T-cell (primary cell): Measurements from ENCODE around the gene KRTAP12-3. TPM values are rescaled to one million over a fixed set of nuclear protein-coding genes. Genes with fewer than 3 reads are reported as not detected.
"Not testable (repeated sequence)": the region's sequence is repeated elsewhere in the genome, so short reads cannot be mapped to it uniquely, and the experiment has no call there.

ENCODE experiments used
- ATAC-seq, 4 experiments: fragments of 200-7000 bp in 3 of 4; fragments of 150-1000 bp in 1 of 4; cut with Tn5 transposase; replicated peaks in 1 of 4; 1 replicate in 3 of 4; 2 replicates in 1 of 4; pipeline ENCODE4 v1.10.0; 2021; ENCODE audit warnings: moderate library complexity in 3 of 4, mild to moderate bottlenecking in 2 of 4, moderate number of reproducible peaks in 1 of 4
- CTCF ChIA-PET, 2 donors: fragments of 300-600 bp; sonication (Branson Sonifier 250); formaldehyde crosslinking; loops; one replicate each; lab custom pipeline; 2022; ENCODE audit warnings: antibody characterized with exemption in 2 of 2; lab: Charles Lee
- POLR2A ChIA-PET, 2 donors: fragments of 300-600 bp; sonication (Branson Sonifier 250); formaldehyde crosslinking; loops; one replicate each; lab custom pipeline; 2022; ENCODE audit warnings: antibody characterized with exemption in 2 of 2; lab: Charles Lee
- DNase-seq, 35 experiments: peaks; one replicate each; pipeline versions ENCODE4 v3.0.0 to v3.0.0-alpha.2; 2013 to 2023
- H3K27ac ChIP-seq: one replicate; pipeline ENCODE4 v1.5.1; 2013; ENCODE audit warnings: low read length
- H3K27me3 ChIP-seq, 2 experiments: replicated peaks in 1 of 2; 1 replicate in 1 of 2; 2 replicates in 1 of 2; pipeline versions ENCODE4 v1.6.1 to v1.7.0; 2013; ENCODE audit warnings: low read length in 1 of 2, mixed read lengths in 1 of 2; ENCODE audit not compliant: control insufficient read depth in 2 of 2, insufficient read depth in 2 of 2; ENCODE audit errors: extremely low read depth in 1 of 2
- H3K36me3 ChIP-seq, 2 donors: 1 replicate in 1 of 2; 2 replicates in 1 of 2; pipeline versions ENCODE4 v1.6.1 to v1.7.0; 2013; ENCODE audit warnings: low read length in 1 of 2; ENCODE audit not compliant: control insufficient read depth in 2 of 2, insufficient read depth in 1 of 2; ENCODE audit errors: extremely low read depth in 1 of 2
- H3K4me1 ChIP-seq, 2 experiments: 1 replicate in 1 of 2; 2 replicates in 1 of 2; pipeline versions ENCODE4 v1.6.1 to v1.7.0; 2013; ENCODE audit warnings: low read length in 2 of 2, mixed read lengths in 1 of 2; ENCODE audit not compliant: insufficient read depth in 2 of 2, control insufficient read depth in 1 of 2; ENCODE audit errors: extremely low read depth in 1 of 2
- H3K4me3 ChIP-seq, 2 donors: 1 replicate in 1 of 2; 2 replicates in 1 of 2; pipeline versions ENCODE4 v1.5.1 to v1.7.0; 2013; ENCODE audit warnings: mild to moderate bottlenecking in 2 of 2, low read length in 1 of 2, moderate library complexity in 1 of 2; ENCODE audit not compliant: control insufficient read depth in 1 of 2; ENCODE audit errors: extremely low read depth in 1 of 2
- H3K9me3 ChIP-seq: 2 replicates; pipeline ENCODE4 v1.7.0; 2013
- H3K27ac Mint-ChIP-seq, 2 donors: one replicate each; pipeline ENCODE4 v1.8.0; 2020 to 2021; ENCODE audit warnings: mild to moderate bottlenecking in 2 of 2, mixed read lengths in 2 of 2
- H3K27me3 Mint-ChIP-seq, 2 donors: one replicate each; pipeline ENCODE4 v1.8.0; 2021 to 2022; ENCODE audit warnings: mixed read lengths in 2 of 2
- H3K36me3 Mint-ChIP-seq: one replicate; pipeline ENCODE4 v1.8.0; 2021; ENCODE audit warnings: mixed read lengths
- H3K4me1 Mint-ChIP-seq, 3 donors: one replicate each; pipeline ENCODE4 v1.8.0; 2020 to 2022; ENCODE audit warnings: mixed read lengths in 3 of 3, mild to moderate bottlenecking in 1 of 3
- H3K4me3 Mint-ChIP-seq, 3 donors: one replicate each; pipeline ENCODE4 v1.8.0; 2020 to 2022; ENCODE audit warnings: mild to moderate bottlenecking in 3 of 3, mixed read lengths in 3 of 3, moderate library complexity in 3 of 3
- H3K9me3 Mint-ChIP-seq, 3 donors: one replicate each; pipeline ENCODE4 v1.8.0; 2020 to 2022; ENCODE audit warnings: mixed read lengths in 3 of 3
- WGBS: methylation state at CpG from one replicate; pipeline ENCODE4 v1.1.5; 2013; ENCODE audit warnings: missing lambda C conversion rate; ENCODE audit not compliant: insufficient coverage; 5-methylcytosine and 5-hydroxymethylcytosine counted together
- total RNA-seq, 35 experiments: library from RNA in 6 of 35; stranded (reverse) in 6 of 35; fragments of 120-200 nt in 1 of 35; gene quantifications; one replicate each; pipeline versions ENCODE4 v1.2.1 to v1.2.4 and lab custom pipeline; 2013 to 2026

Gene KRTAP12-3
- total RNA-seq, 5 donors from 2014 or later (not counting 1 experiment from before 2014, with no cell fraction given) = not detected

DNA sequence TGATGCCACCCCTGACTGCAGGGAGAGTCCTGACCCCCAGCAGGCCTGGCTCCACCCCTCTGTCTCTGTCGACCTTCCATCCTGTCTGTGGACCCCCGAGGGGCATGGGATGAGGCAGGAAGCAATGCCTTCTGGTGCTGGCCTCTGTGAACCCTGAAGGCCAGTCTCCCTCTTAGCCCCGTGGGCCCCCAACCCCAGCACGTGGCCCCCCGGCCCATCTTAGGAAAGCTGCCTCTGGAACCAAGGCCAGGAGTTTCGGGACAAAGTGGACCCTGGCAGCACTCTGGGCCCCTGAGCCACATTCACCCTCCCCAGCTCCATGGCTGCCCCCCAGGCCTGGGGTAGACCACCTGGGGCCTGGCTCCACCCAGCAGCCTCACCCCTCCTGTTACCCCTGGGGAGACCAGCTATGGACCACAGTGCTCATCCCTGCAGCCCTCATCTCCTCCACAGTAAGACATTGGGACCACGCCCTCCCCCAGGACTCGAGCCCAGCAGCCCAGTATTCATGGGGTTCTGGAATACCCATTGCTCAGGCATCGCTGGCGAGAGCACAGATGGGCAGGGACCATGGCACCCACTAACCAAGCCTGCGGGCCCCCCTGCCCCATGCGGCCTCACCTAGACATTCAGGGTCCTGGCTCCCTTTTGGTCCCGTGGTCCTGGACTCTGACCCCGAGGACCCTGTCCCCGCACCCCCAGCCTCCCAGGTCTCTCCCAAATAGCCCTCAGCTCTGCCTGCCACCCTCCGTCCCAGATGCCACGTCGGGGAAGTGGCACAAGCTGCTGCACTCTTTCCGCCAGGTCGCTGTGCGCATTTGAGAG, 19.0 kb upstream of the KRTAP12-3 start:
- H3K4me3 ChIP-seq, H3K27ac Mint-ChIP-seq, H3K4me1 Mint-ChIP-seq, H3K4me3 Mint-ChIP-seq, CTCF ChIA-PET, H3K9me3 ChIP-seq, H3K4me1 ChIP-seq, ATAC-seq, H3K27ac ChIP-seq, POLR2A ChIA-PET, DNase-seq, H3K36me3 ChIP-seq, H3K36me3 Mint-ChIP-seq: not testable (repeated sequence)
- WGBS = 92% methylated on average over 12 of the region's 21 CpGs
- Mint-ChIP-seq H3K27me3 (peaks cover 0 to 11% of the 10 kb centered on the region in 2 donors), H3K9me3 (peaks cover 20 to 31% (median 21%) of the 10 kb centered on the region in 3 donors)
- peaks cover 0 to 17% of the 10 kb centered on the region in 2 experiments for H3K27me3 ChIP-seq

- WGBS = 92% methylated on average over 12 of the region's 12 CpGs
- no peak for DNase-seq
Observed at GRCh38 chr21:44639331-44639655, 18.4 kb upstream of the KRTAP12-3 start.

DNA sequence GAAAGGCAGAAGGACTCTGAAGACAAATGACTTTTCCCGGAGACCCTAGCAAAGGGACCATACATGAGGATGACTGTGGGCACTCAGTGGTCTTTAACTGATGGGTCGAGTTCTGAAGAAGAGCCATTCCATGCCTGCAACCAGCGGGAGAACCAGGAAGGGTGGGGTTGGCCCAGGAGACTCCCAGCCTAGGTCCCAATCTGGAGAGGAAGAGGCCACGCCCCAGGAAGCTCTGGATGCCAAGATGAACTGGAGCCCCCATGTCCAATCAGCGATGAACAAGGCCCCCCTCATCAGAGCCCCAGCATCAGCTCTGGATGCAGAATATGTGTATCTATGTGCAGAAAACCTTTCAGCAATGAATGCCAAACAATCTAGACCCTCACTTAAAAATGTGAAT, 17.0 kb upstream of the KRTAP12-3 start:
- POLR2A ChIA-PET = no interaction called here
- no peak for DNase-seq
- Histone ChIP-seq H3K9me3 (no peaks in the 10 kb centered on the region), H3K36me3 (no peaks in the 10 kb centered on the region), H3K4me3 (no peak overlapping the region), H3K27ac (no peak overlapping the region), H3K27me3 (peaks cover 0 to 17% of the 10 kb centered on the region in 2 experiments), H3K4me1 (no peaks in the 10 kb centered on the region)
- WGBS = 91% methylated on average over 3 of the region's 5 CpGs
- H3K9me3 Mint-ChIP-seq = peaks cover 27 to 43% (median 35%) of the 10 kb centered on the region in 3 donors
- H3K36me3 Mint-ChIP-seq = peaks cover 8% of the 10 kb centered on the region
- no peak overlapping the region for H3K4me3 Mint-ChIP-seq
- H3K27me3 Mint-ChIP-seq = peaks cover 0 to 11% of the 10 kb centered on the region in 2 donors
- no peak for ATAC-seq
- CTCF ChIA-PET = no interaction called here
- H3K27ac Mint-ChIP-seq = no peak overlapping the region
- no peaks in the 10 kb centered on the region for H3K4me1 Mint-ChIP-seq

More at GRCh38 chr21:44639331-44639655, 18.4 kb upstream of the KRTAP12-3 start:
- Mint-ChIP-seq H3K4me3 (no peak overlapping the region), H3K27me3 (peaks cover 0 to 11% of the 10 kb centered on the region in 2 donors), H3K9me3 (peaks cover 26 to 34% (median 27%) of the 10 kb centered on the region in 3 donors), H3K4me1 (no peaks in the 10 kb centered on the region), H3K36me3 (peaks cover 3% of the 10 kb centered on the region), H3K27ac (no peak overlapping the region)
- no peak overlapping the region for H3K27ac ChIP-seq
- POLR2A ChIA-PET = interaction anchor here in 1 of 2 donors (0.6 kb wide), 1 partner anchor 121 kb away, joined by 3 read pairs; no protein-coding TSS in a partner anchor
- H3K4me3 ChIP-seq = no peak overlapping the region
- CTCF ChIA-PET = no interaction called here
- H3K4me1 ChIP-seq = no peaks in the 10 kb centered on the region
- no peaks in the 10 kb centered on the region for H3K9me3 ChIP-seq
- ATAC-seq = no peak
- H3K36me3 ChIP-seq = no peaks in the 10 kb centered on the region
- H3K27me3 ChIP-seq = peaks cover 0 to 17% of the 10 kb centered on the region in 2 experiments

DNA sequence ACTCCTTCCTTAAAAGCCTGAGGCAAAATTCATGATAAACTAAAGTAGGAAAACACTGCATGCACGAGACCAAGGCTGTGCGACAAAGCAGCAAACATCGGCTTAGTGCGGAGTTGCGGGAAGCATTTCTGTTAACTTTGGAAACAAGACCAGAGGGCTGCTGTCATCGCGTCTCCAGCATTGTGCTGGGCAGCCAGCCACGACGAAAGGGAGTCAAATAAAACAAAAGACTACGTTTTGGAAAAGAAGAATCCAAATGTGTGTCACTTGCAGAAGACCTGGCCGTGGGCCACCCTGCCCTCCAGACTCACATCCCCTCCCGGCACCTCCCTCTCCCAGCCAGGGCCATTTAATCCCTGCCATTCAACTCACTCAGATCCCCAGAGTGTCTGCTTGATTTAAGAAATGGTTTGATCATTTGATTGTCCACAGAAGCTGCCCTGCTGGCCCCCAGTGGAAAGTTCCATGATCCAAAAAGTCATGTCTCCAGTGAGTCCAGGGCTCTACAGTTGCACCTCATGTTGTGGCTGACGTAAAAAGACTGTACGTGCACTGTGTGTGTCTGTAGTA, 13.9 kb upstream of the KRTAP12-3 start:
- 81% methylated on average over 5 of the region's 14 CpGs for WGBS

GRCh38 chr21:44644878-44645277, 12.9 kb upstream of the KRTAP12-3 start:
- CTCF ChIA-PET = interaction anchor here in 1 of 2 donors (0.6 kb wide), 1 partner anchor 14 kb away, joined by 3 read pairs; no protein-coding TSS in a partner anchor
- Mint-ChIP-seq H3K27ac (no peak overlapping the region), H3K27me3 (peaks cover 0 to 9% of the 10 kb centered on the region in 2 donors), H3K4me3 (no peak overlapping the region), H3K36me3 (peaks cover 8% of the 10 kb centered on the region), H3K9me3 (peaks cover 27 to 43% (median 35%) of the 10 kb centered on the region in 3 donors), H3K4me1 (peaks cover 0 to 7% (median 5%) of the 10 kb centered on the region in 3 donors)
- no peaks in the 10 kb centered on the region for H3K36me3 ChIP-seq
- H3K4me1 ChIP-seq = no peaks in the 10 kb centered on the region
- DNase-seq (no peak), ATAC-seq (no peak)
- no peaks in the 10 kb centered on the region for H3K9me3 ChIP-seq
- H3K4me3 ChIP-seq = no peak overlapping the region
- H3K27me3 ChIP-seq = peaks cover 0 to 7% of the 10 kb centered on the region in 2 experiments
- H3K27ac ChIP-seq = no peak overlapping the region
- no CpG with 5 or more reads among the region's 2 CpGs for WGBS
- POLR2A ChIA-PET = interaction anchor here in 1 of 2 donors (0.6 kb wide), 1 partner anchor 67 kb away, joined by 4 read pairs; the partner anchor contains the start of gene TSPEAR

More for the DNA sequence above, 13.9 kb upstream of the KRTAP12-3 start:
- Histone ChIP-seq H3K27me3 (peaks cover 0 to 17% of the 10 kb centered on the region in 2 experiments), H3K9me3 (no peaks in the 10 kb centered on the region), H3K4me1 (no peaks in the 10 kb centered on the region), H3K27ac (no peak overlapping the region), H3K36me3 (no peaks in the 10 kb centered on the region), H3K4me3 (peak overlapping the region in 1 of 2 donors; percentile 3)
- ChIA-PET CTCF (interaction anchor here in 1 of 2 donors (1.2 kb wide), 1 partner anchor 13 kb away, joined by 3 read pairs; no protein-coding TSS in a partner anchor), POLR2A (no interaction called here)
- DNase-seq (no peak), ATAC-seq (no peak)
- peaks cover 0 to 7% (median 5%) of the 10 kb centered on the region in 3 donors for H3K4me1 Mint-ChIP-seq
- H3K36me3 Mint-ChIP-seq = peaks cover 8% of the 10 kb centered on the region
- no peak overlapping the region for H3K4me3 Mint-ChIP-seq
- H3K9me3 Mint-ChIP-seq = peaks cover 27 to 43% (median 35%) of the 10 kb centered on the region in 3 donors
- no peak overlapping the region for H3K27ac Mint-ChIP-seq
- H3K27me3 Mint-ChIP-seq = peaks cover 0 to 11% of the 10 kb centered on the region in 2 donors

GRCh38 chr21:44646366-44647221, 11.1 kb upstream of the KRTAP12-3 start, which contains the start of gene KRTAP10-11:
Gene KRTAP10-11 (plus strand): TSS chr21:44646414. CDS start chr21:44646459, 45 bp downstream.
- H3K4me1 Mint-ChIP-seq, H3K27me3 Mint-ChIP-seq, H3K27ac ChIP-seq, CTCF ChIA-PET, H3K4me3 Mint-ChIP-seq, ATAC-seq, H3K9me3 ChIP-seq, H3K27me3 ChIP-seq, H3K4me1 ChIP-seq, H3K27ac Mint-ChIP-seq, H3K36me3 ChIP-seq, H3K4me3 ChIP-seq, DNase-seq, H3K36me3 Mint-ChIP-seq: not testable (repeated sequence)
- POLR2A ChIA-PET = interaction anchor here (0.5 kb wide), 2 partner anchors 13 to 18 kb away, joined by 5 to 7 read pairs; no protein-coding TSS in a partner anchor
- WGBS = 75% methylated on average over 19 of the region's 21 CpGs
- H3K9me3 Mint-ChIP-seq = peaks cover 16 to 28% (median 28%) of the 10 kb centered on the region in 3 donors
